HepG2 (cell line): ENCODE data around the gene CCDC142. TPM values are rescaled to one million over a fixed set of nuclear protein-coding genes. Genes with fewer than 3 reads are reported as not detected.

Experiments
- CSRNP1 ChIP-seq: sonication (generic); formaldehyde crosslinking; IDR thresholded peaks from 2 replicates; pipeline ENCODE4 v1.8.1; 2023; ENCODE audit warnings: mild to moderate bottlenecking, missing genetic modification reagents
- DBP ChIP-seq: sonication (generic); formaldehyde crosslinking; IDR thresholded peaks from 2 replicates; pipeline ENCODE4 v1.4.0; 2020; ENCODE audit warnings: missing genetic modification reagents; ENCODE audit errors: not compliant biosample characterization
- DRAP1 ChIP-seq: IDR thresholded peaks from 2 replicates; pipeline ENCODE4 v1.6.1; 2016; ENCODE audit warnings: missing genetic modification reagents, missing compliant biosample characterization
- ETV5 ChIP-seq: IDR thresholded peaks from 2 replicates; pipeline ENCODE4 v1.6.1; 2018; ENCODE audit warnings: missing biosample characterization, missing genetic modification reagents, inconsistent platforms, borderline replicate concordance
- FOSL2 ChIP-seq: sonication (generic); formaldehyde crosslinking; IDR thresholded peaks from 2 replicates; pipeline ENCODE4 v1.4.0; 2020; ENCODE audit warnings: missing genetic modification reagents
- HCFC1 ChIP-seq: fragments of 150-350 bp; IDR thresholded peaks from 2 replicates; pipeline ENCODE4 v1.6.1; 2014; ENCODE audit warnings: low read depth, low read length
- HIVEP1 ChIP-seq: sonication (generic); formaldehyde crosslinking; IDR thresholded peaks from 2 replicates; pipeline ENCODE4 v1.4.0; 2020; ENCODE audit warnings: mild to moderate bottlenecking, missing genetic modification reagents
- HMGA1 ChIP-seq: sonication (generic); formaldehyde crosslinking; conservative IDR thresholded peaks from 2 replicates; pipeline ENCODE4 v1.4.0; 2020; ENCODE audit warnings: missing genetic modification reagents
- HNRNPL ChIP-seq: fragments of 200-400 bp; formaldehyde crosslinking; IDR thresholded peaks from 2 replicates; pipeline ENCODE4 v1.6.1; 2017; ENCODE audit warnings: mild to moderate bottlenecking, low read depth, low read length
- MYNN ChIP-seq: sonication (generic); formaldehyde crosslinking; IDR thresholded peaks from 2 replicates; pipeline ENCODE4 v1.4.0; 2020; ENCODE audit warnings: mild to moderate bottlenecking, low read depth, missing genetic modification reagents
- NCOR1 ChIP-seq: fragments of 200-600 bp; sonication (generic); IDR thresholded peaks from 2 replicates; pipeline ENCODE4 v1.7.0; 2017; ENCODE audit warnings: antibody characterized with exemption, low read length, borderline replicate concordance
- NFRKB ChIP-seq: fragments of 450-650 bp; IDR thresholded peaks from 2 replicates; pipeline ENCODE4 v1.6.1; 2017
- PHF5A ChIP-seq: IDR thresholded peaks from one replicate; pipeline ENCODE4 v1.6.1; 2018; ENCODE audit warnings: low read depth, missing genetic modification reagents; ENCODE audit not compliant: unreplicated experiment
- PRDM15 ChIP-seq: sonication (generic); formaldehyde crosslinking; IDR thresholded peaks from 2 replicates; pipeline ENCODE4 v1.4.0; 2020; ENCODE audit warnings: missing genetic modification reagents
- RARG ChIP-seq: sonication (generic); formaldehyde crosslinking; IDR thresholded peaks from 2 replicates; pipeline ENCODE4 v1.4.0; 2020; ENCODE audit warnings: low read depth, mild to moderate bottlenecking, missing genetic modification reagents
- RFXANK ChIP-seq: IDR thresholded peaks from 2 replicates; pipeline ENCODE4 v1.6.1; 2016
- SMC3 ChIP-seq: IDR thresholded peaks from 2 replicates; pipeline ENCODE4 v1.6.1; 2011; ENCODE audit warnings: low read length, improper control_type of control experiment
- TBP ChIP-seq: sonication (generic); formaldehyde crosslinking; IDR thresholded peaks from 2 replicates; pipeline ENCODE4 v1.5.0; 2020; ENCODE audit warnings: missing genetic modification reagents
- YY1 ChIP-seq: IDR thresholded peaks from 2 replicates; pipeline ENCODE4 v1.6.1; 2011; ENCODE audit warnings: low read length, low read depth, moderate library complexity, mild to moderate bottlenecking; ENCODE audit not compliant: insufficient read depth, insufficient replicate concordance
- ZBTB7A ChIP-seq: sonication (generic); formaldehyde crosslinking; IDR thresholded peaks from 2 replicates; pipeline ENCODE4 v1.8.0; 2022; ENCODE audit warnings: mild to moderate bottlenecking, missing genetic modification reagents
- ZNF446 ChIP-seq: sonication (generic); formaldehyde crosslinking; IDR thresholded peaks from 2 replicates; pipeline ENCODE4 v1.5.0; 2020; ENCODE audit warnings: mild to moderate bottlenecking, missing genetic modification reagents
- ZNF589 ChIP-seq: sonication (generic); formaldehyde crosslinking; conservative IDR thresholded peaks from 2 replicates; pipeline ENCODE4 v1.8.0; 2022; ENCODE audit warnings: mild to moderate bottlenecking, moderate library complexity, missing genetic modification reagents
- polyA plus RNA-seq, 8 experiments: library from polyadenylated mRNA; depleted of rRNA in 3 of 8; stranded (reverse) in 7 of 8; unstranded in 1 of 8; fragments of >200 nt; fragmentation: Illumina TruSeq in 4 of 8; extraction: Trizol in 4 of 8; gene quantifications; 2 replicates each; pipeline versions ENCODE4 v1.2.1 to v1.2.3, GENCODE V29; 2011 to 2016; ENCODE audit warnings: low read depth in 4 of 8, missing spikeins in 1 of 8, mixed read lengths in 1 of 8; ENCODE audit not compliant: insufficient read depth in 1 of 8
- total RNA-seq, 5 experiments: library from RNA; depleted of rRNA; stranded (reverse); fragments of >200 nt; fragmentation: Illumina TruSeq; extraction: Trizol; gene quantifications; 2 replicates each; pipeline ENCODE4 v1.2.3, GENCODE V29; 2016; ENCODE audit warnings: low read depth in 1 of 5

The CCDC142 gene
- total and polyA plus RNA-seq, 2 of the 13 experiments (the other 11 are each of a cell fraction or from before 2014, with no cell fraction given) = 14.7 to 30.4 TPM

GRCh38 chr2:74457549-74458131 lies 25.2 kb downstream of the CCDC142 start (continued):
- TF ChIP-seq PRDM15 (CRISPR knock-in tag) = peak; percentile 63; the same call in 1 of the 2 replicates
- no peak for TF ChIP-seq NFRKB
- no peak for TF ChIP-seq RFXANK (CRISPR knock-in tag)
- TF ChIP-seq HMGA1 = no peak
- no peak for TF ChIP-seq SMC3
- TF ChIP-seq ZNF446 (CRISPR knock-in tag) = no peak
- TF ChIP-seq DBP (CRISPR knock-in tag) = no peak
- TF ChIP-seq PHF5A (CRISPR knock-in tag) = peak; percentile 54
- TF ChIP-seq HNRNPL = no peak
- no peak for TF ChIP-seq HCFC1
- TF ChIP-seq FOSL2 (CRISPR knock-in tag) = no peak
- TF ChIP-seq YY1 = peak; percentile 61
- peak; percentile 87 for TF ChIP-seq HIVEP1 (CRISPR knock-in tag)
- TF ChIP-seq CSRNP1 = peak; percentile 94
- peak; percentile 50; the same call in 1 of the 2 replicates for TF ChIP-seq NCOR1
- TF ChIP-seq ZNF589 (CRISPR knock-in tag) = peak; percentile 89
- 0 out of 2 replicates have a peak, but pooled peaks have one; percentile 53 for TF ChIP-seq RARG (CRISPR knock-in tag)
- TF ChIP-seq ZBTB7A = no peak
- TF ChIP-seq DRAP1 (CRISPR knock-in tag) = no peak
- no peak for TF ChIP-seq TBP (CRISPR knock-in tag)
- peak; percentile 33; the same call in 1 of the 2 replicates for TF ChIP-seq ETV5 (CRISPR knock-in tag)
- TF ChIP-seq MYNN (CRISPR knock-in tag) = no peak; the same call in 1 of the 2 replicates
